Glomerular visceral epithelial cell (primary cell): ENCODE results near the gene NEK6.
A peak's percentile ranks its signal among the peaks of the same experiment; 100 is the strongest.

ENCODE experiments used
- DNase-seq: peaks from one replicate; pipeline ENCODE4 v3.0.0-alpha.2; 2016; ENCODE audit errors: extremely low spot score

Gene NEK6

DNA sequence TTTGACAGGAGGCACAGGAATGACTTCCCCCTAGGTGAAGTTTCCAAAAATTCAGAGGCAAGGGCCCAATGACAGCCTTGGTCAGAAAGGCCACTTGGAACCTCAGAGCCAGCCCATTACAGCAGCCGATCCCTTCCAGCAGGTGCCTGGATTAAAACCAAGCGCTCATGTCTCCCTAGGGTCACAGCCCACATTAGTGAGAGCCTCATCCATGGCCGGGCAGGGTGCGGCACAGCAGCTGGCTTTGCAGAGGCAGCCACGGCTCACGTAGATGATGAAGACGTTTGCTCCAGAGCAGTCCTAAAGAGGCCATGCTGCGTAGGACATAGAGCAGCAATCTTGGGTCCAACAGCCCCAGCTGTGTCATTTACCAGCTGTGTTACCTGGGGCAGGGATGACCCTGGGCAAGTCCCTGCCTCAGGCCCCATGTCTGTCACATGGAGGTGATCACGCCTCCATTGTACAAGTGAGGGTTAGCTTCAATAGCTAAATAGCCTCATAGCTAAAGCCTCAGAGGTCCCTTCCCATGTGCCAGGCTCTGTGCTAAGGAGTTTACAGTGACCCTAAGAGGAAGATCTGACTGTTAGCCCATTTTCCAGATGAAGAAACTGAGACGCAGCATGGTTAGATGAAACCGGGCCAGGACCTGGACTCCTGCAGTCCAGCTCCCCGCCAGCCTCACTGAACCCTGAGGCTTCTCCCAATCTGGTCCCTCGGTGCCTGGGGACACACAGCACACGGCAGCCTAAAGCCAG lies 39.2 kb downstream of the NEK6 start:
- DNase-seq: no peak

DNA sequence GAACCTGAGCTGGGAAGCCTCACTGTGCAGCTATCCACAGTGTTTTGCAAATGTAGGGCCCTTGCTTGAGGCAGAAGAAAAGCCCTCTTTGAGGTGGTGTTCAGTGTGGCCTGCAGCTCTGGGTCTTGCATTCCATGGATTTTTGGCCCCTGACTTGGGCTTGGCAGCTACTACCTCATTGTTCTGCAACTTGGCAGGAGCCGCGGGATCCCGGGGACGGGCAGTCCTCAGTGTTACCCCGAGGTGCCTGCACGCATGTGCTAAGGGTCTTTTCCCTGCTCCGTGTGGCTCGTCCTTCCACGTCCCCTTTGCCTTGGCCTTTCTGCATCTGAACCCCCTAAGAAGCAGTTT lies 39.8 kb downstream of the NEK6 start:
- DNase-seq: peak; percentile 93

DNA sequence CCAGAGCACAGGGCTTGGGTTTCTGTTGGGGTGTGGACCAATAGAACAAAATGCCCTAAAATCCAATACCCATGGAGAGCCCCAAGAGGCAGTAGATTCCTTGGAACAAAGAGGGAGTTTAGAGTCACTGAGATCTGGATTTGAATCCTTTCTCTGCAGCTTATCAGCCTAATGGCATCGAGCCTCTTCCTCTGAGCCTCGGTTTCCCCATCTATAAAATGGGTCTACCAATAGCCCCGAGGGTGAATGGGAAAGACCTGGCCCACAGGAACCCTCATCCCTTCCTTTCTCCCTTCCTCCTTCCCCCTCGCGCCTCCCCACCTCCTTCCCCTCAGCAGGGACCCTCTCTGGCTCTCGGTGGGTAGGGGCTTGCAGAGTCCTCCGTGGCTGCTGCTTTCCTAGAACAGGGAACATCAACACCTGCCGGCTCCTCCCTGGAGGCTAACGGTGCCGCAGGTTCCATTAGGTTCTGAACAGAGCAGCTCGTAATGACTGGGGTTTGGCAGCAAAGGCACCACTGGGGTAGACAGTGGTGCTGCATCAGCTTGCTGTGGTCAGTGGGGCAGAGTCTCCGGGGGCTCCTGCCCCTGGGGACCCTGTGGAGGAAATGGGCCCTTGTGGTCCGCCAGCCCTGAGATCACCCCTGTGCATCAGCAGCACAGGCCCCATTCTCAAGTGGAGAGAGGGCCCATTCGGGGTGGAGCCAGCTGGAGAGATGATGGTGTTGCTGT lies 40.3 kb downstream of the NEK6 start:
- DNase-seq: no peak

DNA sequence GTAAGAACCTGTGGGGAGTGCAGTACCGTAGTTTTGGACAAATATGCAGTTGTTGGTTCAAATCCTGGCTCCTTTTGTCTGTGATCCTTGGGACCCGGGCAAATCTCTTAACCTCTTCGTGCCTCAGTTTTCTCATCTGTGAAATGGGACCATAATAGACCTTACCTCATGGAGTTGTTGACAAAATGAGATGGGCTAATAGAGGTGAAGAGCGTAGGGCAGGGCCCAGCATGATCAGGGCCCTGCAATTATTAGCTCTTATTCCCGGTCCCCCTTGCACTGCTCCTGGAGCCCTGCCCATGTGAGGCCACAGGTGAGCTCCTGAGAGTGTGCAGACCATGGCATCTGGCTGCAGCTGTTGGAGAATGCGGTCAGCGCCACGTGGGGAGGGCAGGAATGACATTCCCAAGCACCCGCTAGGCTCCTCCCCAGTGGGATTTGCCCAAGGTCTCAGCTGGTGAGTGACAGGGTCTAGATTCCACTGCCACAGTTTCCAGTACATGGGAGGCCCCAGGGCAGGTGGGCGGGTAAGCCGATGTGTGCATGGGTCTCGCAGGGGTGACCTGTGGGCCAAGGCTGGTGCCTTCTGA lies 41.0 kb downstream of the NEK6 start:
- peak; percentile 60 for DNase-seq

DNA sequence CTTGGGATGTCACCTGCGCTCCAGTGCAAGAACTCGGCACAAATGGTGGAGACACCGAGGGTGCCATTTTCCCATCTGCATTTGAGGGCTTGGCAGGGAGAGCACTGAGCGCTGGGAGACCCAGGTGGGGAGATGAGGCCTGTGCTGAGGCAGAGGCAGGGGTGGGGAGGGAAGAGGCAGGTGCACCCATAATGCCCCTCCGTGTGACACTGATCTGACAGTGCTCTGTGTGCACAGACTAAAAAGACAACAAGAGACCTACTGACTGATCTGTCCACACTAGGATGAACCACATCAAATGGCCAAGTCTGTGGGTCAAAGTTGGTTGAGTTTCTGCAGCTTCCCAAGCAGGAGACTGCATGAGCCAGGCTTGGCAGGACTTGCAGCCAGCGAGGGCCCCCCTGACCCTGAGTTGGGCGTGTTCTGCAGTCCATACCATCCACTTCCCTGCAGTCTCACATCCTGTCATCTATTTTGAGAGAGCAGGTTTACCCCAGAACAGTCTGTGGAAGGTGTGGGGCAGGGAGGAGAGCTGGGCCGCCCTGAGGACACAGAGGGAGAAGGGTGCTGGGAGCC lies 41.9 kb downstream of the NEK6 start:
- DNase-seq: no peak

DNA sequence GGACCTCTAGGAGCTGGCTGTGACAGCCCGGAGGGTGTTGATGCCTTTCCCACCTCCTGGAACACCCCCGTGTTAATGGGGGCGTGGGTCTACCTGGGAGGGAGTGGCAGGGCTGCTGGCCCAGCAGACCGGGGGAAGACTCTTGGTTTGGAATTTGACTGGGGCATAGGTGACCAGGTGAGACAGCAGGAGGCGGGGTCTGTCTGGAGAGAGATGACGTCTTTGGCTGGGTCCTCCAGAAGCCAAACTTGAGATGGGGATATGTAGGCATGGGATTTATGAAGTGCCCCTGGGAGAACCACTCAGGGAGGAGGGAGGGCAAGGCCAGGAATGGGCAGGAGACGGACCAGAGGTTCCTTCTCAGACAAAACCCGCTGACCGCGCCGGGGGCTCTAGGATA lies 42.6 kb downstream of the NEK6 start:
- DNase-seq: no peak

DNA sequence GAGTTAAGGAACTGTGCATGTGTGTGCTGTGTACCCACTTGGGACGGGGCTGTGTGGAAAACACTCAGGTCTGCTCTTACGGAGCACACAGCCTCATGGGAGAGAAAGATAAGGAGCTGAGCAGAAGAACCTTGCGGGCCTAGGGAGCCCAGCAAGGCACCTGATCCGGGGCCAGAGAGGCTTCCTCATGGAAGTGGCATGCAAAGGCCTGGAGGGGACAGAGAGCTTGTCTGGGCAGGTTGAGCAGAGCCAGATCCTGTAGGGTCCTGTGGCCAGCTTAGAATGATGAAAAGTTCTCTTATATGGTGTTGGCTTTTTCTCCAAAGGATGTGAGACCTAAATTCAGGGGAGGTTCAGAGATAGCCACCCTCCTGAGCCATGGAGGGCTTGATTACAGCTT lies 45.2 kb downstream of the NEK6 start:
- no peak for DNase-seq

DNA sequence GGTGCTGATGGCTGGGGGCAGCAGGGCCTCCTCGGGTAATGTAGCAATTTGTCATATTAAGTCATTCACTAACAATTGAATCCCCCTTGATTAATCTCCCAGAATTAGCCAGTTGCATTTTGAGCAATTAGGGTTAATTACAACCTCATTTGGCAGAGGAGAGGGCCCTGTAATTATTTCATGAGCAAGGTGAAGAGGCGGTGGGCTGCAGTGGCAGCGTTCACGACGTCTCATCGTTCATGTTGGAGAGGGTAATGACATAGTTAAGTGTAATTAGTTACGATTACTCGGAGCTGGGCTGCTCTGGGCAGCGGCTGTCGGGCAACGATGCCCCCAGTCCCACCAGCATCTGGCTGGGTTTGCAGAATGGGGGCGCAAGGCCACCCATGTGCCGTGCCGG lies 46.0 kb downstream of the NEK6 start:
- DNase-seq: no peak

DNA sequence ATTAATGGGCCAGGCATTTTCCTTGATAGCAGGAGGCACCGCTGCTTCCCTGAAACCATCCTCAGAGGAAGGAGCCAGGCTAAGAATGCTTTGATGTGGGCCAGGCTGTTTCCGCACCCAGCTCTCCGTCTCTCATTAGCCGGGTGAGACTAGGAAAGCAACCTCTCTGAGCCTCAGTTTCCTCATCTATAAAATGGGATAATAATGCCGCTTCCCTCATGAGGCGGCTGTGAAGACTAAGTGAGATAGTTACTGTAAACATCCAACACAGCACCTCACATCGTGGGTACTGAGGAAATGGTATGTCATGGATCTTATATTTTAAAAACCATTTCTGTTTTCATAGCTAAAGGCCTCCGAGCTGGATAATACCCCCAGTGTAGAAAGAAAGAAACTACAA lies 46.5 kb downstream of the NEK6 start:
- no peak for DNase-seq

DNA sequence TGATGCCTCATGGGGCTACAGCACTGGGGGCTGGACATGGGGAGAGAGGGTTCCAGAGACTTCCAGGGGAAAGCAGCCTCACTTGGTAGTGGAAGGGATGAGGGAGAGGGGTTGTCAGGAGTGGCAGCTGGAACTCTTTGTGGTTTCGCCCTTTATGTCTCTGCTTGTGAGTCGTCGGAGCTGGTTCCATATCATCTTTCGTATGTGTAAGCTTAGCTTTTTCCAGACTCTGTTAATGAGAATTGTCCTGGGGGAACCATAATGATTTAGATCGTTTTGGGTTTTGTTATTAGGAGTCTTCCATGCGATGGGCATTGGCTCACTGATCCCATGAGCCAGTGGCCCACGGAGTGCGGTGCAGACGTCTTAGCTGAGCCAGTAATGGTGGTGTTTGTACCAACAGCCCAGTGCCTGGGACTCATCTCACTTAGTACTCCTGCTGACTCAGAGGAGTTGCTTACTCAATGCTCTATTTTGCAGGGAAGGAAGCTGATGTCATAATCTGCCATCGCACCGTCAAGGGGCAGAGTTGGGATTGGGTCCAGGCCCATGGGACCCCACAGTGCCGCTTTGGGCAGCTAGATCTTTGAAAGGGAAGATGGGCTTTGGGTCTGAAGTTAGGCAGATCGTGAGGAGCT lies 48.5 kb downstream of the NEK6 start:
- DNase-seq: peak; percentile 80

DNA sequence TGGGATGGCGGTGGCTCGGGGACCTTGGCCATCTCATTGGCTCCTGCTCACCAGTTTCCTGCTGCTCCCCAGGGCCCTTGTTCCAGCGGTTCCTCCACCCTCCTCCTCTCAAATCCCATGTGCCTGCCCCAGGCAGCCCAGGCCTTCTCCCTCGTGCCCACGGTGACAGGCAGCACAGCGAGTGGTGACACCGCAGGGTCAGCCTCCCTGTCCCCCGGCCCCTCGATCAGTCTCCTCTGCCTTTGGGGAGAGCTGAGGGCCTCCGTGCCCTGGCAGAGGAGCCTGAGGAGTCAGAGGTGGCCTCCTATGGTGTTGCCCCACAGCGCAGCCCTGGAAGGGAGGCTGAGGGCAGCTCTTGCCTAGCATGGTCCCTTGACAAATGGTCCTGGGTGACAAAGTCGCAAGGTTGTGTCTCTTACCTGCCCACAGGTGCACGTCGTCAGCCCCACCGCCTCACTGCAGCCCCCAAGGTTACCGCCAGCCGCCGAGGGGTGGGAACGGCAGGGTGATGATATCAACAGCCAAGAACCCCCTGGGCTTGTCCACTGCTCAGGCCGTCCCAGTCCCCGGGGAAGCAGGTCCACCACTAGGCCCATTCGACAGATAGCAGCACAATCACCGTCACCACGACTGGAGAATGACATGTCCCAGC lies 49.8 kb downstream of the NEK6 start:
- no peak for DNase-seq

DNA sequence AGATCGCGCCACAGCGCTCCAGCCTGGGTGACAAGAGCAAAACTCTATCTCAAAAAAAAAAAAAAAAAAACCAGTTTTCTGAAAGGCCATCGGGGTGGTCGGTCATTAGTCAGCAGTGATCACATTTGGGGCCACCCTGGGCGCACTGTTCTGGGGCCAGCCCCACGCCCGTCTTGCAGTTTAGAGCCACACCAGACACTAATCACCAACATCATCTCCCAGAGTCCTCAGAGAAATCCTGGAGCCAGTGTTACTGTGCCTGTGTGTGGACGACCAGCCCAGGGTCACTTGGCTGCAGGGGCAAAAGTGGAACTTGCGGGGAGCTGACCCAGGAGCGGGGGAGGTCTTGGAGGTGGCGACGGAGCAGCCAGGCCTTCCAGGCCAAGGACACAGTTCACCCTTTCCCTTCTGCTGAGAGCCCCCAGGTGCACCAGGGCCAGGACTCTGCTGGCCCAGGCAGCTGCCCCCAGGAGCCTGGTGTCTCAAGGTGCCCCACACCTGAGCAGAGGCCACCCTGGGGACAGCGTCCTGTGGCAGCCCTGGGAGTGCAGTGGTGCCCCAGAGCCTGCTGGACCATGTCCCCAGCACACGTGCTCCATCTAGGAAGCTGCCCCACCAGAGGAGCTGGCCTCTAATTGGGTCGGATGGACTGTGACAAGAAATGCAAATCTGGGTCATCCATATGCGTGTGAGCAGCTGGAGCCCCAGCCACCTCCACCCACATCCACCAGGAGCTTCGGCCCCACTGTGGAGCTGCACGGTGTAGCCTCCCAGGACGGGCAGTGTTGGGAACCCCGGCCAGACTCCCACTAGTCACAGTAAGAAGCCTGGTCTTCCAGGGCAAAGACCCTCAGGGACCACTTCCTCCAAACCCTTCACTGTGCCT lies 51.1 kb downstream of the NEK6 start:
- DNase-seq: no peak

DNA sequence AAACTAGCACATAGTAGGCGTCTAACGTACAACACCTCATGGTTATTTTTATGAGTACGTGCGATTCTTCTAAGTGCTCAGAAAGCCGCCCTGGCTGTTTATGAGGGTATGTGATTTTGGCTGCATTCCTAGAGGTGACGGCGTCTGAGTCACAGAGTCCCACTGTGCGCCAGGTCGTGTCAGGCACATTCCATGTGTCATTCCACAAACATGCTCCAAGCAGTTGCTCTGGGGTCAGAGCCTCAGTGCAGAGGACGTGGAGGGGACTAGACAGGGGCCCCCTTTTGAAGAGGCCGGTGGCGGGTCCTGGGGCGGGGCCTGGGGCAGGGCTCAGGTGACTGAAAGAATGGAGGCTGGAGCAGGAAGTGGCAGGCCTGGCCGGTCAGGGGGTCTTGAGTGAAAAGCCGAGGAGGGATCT lies 51.9 kb downstream of the NEK6 start:
- peak; percentile 97 for DNase-seq

DNA sequence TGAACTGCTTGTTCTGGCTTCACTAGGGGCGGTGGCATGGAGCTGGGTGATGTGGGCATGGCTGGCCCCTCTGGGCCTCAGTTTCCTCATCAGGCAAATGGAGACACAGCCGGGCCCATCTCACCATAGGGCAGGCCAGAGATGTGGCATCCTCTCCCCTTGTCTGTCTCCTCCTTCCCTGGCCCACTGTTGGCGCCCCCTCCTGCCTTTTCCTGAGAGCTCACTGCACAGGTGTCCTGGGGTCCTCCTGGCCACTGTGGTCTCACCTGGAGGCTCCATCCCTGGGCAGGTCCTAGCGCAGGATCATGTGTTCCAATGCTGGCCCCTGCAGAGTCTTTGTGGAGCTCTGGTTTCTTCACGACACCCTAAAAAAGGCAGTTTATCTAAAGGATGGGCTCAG lies 53.5 kb downstream of the NEK6 start:
- no peak for DNase-seq

DNA sequence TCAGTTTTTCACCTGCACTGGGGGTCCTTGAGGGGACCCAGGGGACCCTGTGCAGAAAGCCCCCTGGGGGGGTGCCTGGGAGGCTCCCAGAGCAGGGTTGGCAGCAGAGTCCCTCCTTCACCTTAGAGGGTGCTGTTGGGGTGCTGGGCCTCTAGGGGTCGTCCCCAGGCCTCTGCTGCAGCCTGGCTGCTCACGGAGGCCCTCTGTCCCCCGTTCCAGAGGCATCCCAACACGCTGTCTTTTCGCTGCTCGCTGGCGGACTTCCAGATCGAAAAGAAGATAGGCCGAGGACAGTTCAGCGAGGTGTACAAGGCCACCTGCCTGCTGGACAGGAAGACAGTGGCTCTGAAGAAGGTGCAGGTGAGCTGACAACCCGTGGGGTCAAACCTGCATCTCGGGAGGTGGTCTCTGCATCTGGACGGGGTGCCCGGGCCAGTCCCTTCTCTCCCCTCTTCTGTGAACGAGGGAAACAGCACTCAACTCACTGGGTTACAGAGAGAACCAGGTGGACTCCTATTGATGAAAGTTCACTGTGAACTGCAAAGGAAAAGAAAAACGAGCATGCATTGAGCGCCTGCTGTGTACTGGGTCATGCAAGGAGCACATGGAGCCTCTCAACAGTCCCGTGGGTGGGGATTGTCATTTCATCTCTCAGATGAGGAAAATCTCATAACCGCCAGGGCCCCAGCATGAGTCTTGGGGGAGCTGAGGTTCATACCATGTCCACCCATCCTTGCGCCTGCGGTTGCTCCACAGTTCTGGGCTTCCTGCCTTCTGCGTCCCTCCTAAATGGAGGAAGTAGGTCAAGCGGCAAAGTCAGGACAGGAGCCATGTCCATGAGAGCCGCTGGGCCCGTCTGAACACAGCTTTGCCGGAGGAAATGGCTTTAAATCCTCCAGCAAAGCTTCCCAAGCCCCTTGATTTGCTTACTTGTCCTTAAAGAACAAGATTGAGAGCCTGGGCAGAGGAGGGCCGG lies 54.8 kb downstream of the NEK6 start:
- DNase-seq: no peak

DNA sequence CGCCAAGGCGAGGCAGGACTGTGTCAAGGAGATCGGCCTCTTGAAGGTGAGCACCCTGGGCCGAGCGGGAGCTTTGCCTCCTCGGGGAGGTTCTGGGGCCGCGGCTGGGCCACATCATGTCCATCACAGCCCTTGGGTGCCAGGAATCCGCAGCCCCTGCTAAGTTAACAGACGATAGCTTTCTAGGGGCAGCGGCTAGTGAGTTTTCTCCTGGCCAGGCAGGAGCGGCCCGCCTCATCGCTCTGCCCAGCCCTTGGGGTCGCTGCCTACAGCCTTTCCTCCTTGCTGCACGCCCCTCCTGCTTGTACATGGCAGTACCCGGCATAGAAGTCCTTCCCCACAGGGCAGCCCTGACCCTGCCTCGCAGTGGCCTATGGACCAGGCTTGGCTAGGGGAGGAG lies 56.2 kb downstream of the NEK6 start:
- no peak for DNase-seq

DNA sequence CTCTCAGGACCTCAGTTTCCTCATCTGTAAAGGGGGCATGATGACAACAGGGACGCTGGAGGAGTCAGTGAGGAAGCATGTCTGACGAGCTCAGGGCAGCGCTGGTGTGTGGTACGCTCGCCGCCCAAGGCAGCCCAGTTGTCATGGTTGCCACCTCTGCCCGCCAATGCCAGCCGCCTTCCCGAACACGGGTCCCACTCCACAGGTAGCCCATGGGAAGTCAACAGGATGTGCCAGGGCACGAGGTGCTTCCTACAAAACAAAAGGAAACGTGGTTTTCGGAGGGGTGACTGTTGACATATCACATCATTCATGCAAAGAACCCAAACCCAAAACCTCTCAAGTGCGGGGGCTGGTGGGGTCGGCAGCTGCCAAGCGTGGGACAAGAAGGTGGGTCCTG lies 58.1 kb downstream of the NEK6 start:
- DNase-seq: no peak

DNA sequence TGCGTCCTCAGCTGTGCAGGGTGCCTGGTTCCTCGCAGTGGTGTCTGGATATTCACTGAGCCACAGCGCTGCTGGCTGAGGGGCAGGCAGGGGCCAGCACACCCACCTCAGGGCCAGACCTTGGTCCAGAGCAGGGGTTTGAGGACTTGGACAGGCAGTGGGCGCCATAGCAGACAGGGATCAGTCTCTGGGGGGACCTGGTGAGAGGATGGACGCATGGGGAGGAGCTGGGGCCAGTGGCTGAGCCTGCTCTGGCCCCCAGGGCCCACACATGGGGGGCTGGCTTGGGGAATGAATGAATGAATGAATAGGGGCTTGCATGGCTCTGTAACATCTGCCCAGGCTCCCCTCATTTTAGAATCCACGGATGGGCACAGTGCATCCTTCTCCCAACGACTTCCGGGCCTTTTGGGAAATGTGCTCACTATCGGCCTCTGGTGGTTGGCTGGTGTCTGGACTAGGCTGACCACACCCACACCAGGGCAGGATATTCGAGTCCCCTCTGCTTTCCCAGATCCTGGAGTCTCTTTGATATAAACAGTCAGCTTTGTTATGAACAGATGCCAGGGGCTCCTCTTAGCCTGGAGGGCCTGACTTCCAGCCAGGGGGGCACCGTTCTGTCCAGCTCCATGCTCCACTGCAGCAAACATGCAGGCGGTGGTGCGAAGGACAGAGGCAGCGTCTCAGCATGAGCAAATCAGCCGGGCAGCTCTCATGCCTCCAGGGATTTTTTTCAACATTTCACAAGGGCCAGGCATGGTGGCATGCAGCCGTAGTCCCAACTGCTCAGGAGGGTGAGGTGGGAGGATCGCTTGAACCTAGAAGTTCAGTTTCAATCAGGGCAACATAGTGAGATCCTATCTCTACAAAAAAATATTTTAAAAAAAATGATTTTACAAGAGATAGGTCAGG lies 62.6 kb downstream of the NEK6 start:
- peak; percentile 67 for DNase-seq

DNA sequence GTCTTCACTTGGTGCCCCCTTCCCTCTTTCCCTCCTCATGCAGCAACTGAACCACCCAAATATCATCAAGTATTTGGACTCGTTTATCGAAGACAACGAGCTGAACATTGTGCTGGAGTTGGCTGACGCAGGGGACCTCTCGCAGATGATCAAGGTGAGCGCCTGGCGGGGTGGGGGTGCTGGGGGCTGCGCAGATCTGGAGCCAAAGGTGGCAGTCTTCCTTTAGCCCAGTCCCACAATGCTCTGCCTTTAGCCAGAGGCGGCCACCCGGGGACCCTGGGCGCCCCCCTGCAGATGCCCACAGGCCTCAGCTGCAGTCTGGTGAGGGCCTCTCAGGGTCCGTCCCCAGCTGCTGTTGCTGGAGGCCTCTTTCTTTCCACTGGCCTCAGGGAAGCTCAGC lies 63.7 kb downstream of the NEK6 start:
- DNase-seq: no peak
